Stimulated activated naive CD8-positive, alpha-beta T cell treated with anti-CD3 and anti-CD28 coated beads, Interleukin-15, Interleukin-2, amounts not matched to agents 100 U/mL and 50 U/mL, for 24 hours (primary cell): Measurements from ENCODE around the gene TSPAN9.
"Not testable (repeated sequence)": the region's sequence is repeated elsewhere in the genome, so short reads cannot be mapped to it uniquely, and the experiment has no call there.

Source experiments
- ATAC-seq: fragments of 150-1000 bp; cut with Tn5 transposase; one replicate; pipeline ENCODE4 v1.10.0; 2021
- DNase-seq: peaks from one replicate; pipeline ENCODE4 v3.0.0; 2021

TSPAN9 gene

DNA sequence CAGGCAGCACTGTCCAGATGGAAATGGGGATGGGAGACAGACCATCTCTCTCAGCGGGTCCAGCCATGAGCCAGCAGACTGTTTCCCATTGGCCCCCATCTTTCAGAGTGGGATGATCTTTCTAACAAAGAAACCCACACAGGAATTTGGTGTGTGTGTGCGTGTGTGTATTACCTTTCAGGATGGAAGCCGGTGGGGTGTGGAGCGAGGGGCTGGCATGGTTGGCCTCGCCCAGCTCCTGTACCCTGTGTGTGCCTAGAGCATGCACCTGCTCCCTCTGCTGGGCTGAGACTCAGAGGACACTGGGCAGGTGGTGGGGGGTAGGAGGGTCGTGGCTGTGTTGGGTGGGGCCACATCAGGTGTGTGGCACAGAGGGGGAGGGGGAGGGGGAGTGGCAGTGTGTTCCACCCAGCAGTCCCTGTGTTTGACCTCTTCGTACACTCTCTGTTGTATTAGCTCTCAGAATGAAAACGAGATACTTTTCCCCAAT, 33.0 kb upstream of the TSPAN9 start:
- ATAC-seq (no peak), DNase-seq (no peak)

DNA sequence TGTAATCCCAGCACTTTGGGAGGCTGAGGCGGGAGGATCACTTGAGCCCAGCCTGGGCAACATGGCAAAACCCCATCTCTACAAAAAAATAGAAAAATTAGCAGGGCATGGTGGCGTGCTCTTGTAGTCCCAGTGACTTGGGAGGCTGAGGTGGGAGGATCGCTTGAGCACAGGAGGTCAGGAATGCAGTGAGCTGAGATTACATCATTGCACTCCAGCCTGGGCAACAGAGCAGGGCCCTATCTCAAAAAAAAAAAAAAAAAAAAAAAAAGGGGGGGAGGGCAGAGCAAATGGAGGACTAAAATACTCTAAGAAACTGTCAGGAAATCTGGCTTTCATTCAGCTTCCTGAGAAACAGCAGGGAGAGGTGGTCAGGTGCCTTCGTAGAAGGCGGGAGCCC, 31.7 kb upstream of the TSPAN9 start:
- DNase-seq (no peak), ATAC-seq (no peak)

DNA sequence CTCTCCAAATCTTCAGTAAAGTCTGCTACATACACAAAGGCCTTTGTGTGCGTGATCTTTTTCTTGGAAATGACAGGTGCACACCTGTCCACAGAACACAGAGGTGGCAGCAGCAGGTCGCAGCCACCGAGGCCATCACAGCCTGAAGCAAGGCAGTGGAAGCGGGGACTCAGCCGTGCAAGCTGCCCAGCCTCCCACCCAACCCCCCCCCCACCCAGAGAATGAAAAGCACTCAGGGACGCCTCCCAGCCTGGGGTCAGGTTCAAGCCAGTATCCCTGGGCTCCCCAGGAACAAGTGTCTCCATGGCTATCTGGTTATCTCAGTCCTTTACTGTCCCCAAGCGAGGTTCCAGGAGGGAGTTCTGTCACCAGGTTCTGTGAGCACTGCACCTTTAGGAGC, 31.2 kb upstream of the TSPAN9 start:
- ATAC-seq, result no peak
- DNase-seq, result no peak

DNA sequence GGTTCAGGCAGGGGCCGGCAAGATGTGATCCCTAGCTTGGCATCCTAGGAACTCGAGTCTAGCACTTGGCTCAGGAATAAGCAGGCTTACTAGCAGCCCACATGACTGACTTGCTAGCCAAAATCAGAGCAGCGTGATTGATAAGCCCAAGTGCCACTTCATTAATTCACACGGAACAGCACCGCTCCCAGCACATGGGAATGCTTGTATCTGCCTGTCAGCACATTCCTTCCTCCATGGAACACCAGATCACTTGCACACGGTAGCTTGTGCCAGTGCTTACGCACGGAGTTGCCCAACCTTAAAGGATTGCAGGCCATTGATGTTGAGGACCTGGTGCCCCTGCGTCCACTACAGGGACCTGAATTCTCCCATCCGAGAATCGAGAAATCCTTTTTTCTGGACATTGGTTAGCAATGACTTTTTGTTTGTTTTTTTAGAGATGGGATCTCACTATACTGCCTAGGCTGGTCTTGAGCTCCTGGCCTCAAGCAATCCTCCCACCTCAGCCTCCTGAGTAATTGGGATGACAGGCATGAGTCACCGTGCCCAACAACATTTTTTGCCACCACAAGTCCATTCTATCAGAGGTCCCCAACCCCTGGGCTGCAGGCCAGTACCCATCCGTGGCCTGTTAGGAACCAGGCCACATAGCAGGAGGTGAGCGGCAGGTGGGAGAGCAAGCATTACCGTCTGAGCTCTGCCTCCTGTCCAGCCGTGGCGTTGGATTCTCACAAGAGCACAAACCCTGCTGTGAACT, 30.6 kb upstream of the TSPAN9 start:
- ATAC-seq, result no peak
- DNase-seq, result no peak

DNA sequence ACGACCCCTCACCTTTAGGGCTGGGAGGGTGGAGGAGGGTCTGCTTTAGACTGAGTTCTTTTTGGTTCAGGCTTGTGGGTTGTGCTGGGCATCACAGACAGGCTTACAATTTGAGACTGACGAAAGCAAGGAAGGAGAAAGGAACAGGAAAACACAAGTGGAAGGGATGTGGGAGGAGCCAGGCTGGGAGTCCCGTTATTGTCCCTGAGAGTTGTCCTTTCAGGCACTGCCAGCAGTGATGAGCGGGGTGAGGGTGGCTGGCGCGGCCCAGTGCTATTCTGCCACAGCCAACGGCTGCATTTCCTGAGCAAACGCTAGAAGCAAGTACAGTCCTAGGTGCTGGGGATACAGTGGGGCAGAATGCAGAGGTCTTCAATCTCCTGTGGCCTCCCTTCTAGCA, 29.2 kb upstream of the TSPAN9 start:
- ATAC-seq, result no peak
- DNase-seq, result no peak

DNA sequence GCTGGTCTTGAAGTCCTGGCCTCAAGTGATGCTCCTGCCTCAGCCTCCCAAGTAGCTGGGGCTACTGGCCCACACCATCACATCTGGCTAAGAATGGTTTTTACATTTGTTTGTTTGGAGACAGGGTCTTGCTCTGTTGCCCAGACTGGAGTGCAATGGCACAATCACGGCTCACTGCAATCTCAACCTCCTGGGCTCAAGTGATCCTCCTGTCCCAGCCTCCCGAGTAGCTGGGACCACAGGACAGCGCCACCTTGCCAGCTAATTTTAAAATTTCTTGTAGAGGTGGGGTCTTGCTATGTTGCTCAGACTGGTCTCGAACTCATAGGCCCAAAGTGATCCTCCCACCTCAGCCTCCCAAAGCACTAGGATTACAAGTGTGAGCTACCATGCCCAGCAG, 28.6 kb upstream of the TSPAN9 start:
- DNase-seq (no peak), ATAC-seq (no peak)

DNA sequence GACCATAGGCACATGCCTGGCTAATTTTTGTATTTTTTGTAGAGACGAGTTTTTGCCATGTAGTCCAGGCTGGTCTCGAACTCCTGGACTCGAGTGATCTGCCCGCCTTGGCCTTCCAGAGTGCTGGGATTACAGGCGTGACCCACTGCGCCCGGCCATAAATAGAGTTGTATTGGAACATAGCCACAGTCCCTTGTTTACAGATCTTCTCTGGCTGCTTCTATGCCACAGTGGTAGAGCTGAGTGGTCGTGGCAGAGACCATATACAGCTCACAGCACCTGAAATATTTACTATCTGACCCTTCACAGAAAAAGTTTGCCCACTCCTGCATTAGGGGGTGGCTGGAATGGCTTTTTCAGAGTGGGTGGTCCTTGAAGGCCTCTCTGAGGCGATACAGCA, 28.0 kb upstream of the TSPAN9 start:
- no peak for DNase-seq
- no peak for ATAC-seq

DNA sequence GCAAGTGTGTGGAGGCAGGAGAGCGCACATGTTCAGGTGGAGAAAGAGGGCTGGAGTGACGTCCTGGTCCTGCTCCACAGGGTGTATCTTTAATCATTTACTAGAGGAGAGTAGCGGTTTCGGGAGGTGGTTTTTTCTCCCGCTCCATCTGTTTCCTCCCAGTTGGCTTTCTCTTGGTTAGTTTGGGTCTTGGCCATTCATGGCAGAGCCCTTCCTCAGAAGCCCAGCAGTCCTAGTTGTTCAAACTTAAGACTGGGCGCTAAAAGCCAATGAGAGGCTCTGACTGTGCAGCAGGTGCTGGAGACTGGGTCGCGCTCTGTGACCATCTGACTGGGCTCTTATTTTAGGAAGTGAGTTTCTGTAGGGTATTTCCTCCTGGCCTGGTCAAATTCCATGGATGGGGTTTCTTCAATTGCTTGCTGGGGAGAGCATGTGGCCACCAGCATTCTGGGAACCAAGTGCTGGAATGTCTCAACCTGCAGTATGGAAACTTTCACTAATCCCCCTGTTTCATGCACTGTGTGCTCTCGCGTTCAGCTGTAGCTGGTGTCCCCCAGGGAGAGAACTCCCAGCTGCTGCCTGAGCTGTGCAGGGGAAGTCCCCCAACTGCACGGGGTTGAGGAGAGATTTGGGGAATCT, 27.4 kb upstream of the TSPAN9 start:
- ATAC-seq, result no peak

DNA sequence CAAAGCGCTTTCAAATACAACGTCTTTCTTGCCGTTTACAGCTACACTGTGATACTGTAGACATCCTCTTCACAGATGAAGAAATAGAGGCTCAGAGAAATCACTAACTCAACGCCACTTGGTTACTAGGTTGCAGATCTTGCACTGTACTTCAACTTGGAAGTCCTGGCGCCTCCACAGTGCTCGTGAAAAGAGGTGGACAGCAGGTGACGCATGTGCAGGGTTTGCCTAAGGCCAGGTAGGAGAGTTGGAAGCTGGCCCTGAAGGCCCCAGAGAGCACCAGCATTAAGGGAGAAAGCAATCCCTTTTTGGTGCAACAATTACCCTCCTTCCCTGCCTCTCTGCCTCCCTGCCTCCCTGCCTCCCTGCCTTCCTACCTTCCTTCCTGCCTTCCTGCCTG, 22.8 kb upstream of the TSPAN9 start:
- ATAC-seq (no peak), DNase-seq (no peak)

More for the DNA sequence above, 27.4 kb upstream of the TSPAN9 start:
- no peak for DNase-seq

DNA sequence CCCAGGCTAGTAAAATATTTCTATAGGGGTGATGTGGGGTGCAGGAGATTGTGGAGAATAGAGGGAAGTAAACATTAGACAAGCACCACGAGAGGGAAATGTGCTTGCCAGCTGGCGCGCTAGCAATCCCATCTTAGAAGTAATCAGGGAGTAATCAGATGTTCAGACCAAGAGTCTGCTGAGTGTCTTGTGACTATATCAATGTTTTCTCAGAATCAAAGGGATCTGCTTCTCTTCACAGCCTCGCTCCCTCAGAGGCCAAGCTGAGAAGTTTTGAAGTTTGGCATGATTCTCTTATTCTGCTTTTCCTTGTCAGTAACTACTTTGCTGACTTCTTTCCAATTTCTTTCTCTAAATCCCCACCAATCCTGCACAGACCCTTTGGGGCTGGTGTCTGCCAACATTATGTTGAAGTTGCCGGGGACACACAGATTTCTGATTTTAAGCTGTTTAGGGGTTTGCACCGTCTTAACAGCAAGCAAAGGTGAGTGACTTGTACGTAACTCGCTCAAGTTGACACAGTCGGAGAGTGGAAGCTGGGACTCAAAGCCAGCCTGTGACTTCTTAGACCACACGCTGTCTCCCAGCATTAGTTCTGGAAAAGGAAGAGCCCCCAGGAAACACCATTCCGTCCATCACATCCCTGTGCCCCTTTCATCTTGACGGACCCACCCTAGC, 22.0 kb upstream of the TSPAN9 start:
- DNase-seq (no peak), ATAC-seq (no peak)

DNA sequence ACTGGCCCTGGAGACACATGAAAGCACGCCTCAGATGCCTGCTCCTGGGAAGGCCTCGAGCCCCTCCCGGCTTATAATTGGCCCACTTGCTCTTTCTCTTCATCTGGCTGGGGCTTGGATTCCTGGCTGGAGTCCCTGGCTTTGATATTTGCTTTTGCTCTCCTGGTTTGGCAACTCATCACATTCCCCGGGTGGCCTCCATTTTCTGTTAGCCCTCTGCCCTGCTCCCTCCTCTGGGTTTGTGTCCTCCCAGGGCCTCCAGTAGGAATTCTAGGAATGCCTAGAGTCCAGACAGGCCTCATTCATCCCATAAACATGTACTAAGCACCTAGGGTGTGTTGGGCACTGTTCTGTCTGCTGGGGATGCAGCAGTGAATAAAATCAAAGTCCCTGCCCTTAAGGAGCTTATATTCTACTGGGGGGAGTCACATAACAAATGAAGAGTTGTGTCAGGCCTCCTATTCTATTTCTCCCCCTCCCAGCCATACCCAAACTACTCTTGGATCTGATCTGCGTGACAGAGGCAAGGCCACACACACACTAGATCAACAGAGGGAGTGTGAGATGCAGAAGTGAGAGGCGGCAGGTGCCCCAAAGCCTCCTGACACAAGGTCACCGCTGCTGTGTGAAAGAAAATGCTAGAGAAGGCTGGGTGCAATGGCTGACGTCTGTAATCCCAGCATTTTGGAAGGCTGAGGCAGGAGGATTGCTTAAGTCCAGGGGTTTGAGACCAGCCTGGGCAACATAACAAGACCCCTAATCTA, 21.3 kb upstream of the TSPAN9 start:
- ATAC-seq, result no peak
- DNase-seq, result no peak

DNA sequence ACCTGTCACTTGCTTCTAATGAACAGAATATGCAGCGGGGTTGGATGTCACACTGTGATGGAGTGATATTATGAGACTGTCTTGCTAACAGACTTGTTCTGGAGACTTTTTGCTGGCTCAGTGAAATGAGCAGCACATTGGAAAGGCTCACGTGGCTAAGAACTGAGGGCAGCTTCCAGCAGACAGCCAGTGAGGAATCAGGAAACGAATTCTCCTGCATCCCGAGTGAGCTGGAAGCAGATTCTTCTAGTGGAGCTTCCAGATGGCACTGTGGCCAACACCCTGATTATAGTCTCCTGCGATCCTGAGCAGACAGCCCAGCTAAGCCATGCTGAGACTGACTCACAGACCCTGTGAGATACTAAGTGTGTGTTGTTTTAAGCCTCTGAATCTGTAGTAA, 16.1 kb upstream of the TSPAN9 start:
- DNase-seq (no peak), ATAC-seq (no peak)

DNA sequence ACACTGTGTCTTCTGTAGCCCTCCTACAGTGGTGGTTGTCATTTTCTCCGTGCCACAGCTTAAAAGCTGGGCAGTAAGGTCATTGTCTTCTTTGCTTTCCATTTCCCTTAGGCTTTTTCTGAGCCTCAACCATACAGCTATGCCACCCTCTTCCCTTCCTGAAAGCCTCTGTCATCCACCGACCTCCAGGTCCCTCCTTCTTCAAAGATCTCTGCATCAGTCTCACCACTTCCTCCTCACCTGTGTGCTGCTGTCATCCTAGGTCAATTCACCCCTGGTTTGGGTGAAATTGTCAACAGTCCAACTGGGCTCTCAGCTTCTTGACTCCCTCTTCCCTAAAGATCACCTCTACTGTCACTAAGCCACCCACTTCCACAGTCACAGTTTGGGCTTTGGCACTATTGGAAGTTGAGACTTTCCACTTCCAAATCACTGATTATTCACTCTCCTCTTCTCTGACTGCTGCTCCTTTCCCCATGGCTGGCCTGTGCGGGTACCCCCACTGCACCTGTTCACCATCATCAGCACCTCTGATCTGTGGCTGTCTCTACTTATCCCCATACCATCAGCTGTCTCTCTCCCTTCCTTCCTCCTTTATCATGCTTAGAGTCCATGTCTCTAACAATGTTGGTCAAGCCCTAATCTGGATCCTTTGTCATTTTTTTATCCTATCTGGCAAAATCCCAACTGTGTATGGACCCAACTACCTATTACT, 15.5 kb upstream of the TSPAN9 start:
- no peak for ATAC-seq
- no peak for DNase-seq

DNA sequence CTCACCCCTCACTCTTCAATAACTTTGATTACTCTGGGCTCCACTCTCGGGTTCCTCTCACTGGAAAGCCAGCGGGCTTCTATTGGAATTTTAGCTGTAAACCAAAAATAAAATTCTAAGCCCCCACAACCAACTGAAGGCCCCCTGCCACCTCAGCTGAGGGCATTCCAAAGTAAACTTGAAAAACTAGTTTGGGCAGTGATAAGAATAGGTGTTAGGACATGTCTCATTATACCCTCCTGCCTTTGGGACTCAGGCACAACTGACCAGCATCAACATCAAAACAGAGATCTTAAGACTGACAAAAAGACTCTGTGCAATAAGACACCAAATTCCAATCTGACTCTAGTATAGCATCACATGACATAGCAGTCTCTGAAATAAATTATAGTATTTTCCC, 11.9 kb upstream of the TSPAN9 start:
- ATAC-seq, result no peak
- no peak for DNase-seq

DNA sequence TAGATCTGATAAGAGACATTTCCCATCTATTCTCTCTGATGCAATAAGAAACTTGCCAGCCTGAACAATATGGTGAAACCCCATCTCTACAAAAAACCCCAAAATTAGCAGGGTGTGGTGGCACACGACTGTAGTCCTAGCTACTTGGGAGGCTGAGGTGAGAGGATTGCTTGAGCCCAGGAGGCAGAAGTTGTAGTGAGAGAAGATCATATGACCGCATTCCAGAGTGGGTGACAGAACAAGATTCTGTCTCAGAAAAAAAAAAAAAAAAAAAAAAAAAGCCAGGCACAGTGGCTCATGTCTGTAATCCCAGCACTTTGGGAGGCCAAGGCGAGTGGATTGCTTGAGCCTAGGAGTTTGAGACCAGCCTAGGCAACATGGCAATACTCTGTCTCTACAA, 11.3 kb upstream of the TSPAN9 start:
- ATAC-seq, DNase-seq: not testable (repeated sequence)

DNA sequence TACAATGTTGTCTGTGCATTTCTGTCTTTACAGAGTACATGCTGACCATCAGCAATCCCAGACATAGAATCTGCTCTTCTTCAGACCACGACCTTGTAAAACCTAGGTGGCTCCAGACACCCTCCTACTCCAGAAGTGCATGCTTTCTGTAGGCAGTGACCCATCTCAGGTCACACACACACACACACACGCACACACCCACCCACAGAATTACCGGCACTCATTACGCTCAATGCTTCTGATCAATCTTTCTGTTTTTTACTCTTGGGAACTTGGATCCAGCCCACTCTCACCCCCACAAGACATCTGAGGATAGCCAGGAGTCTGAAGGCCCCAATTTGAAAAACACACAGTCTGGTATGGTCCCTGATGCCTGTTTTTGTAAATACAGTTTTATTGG, 7.5 kb upstream of the TSPAN9 start:
- DNase-seq, result no peak
- no peak for ATAC-seq

DNA sequence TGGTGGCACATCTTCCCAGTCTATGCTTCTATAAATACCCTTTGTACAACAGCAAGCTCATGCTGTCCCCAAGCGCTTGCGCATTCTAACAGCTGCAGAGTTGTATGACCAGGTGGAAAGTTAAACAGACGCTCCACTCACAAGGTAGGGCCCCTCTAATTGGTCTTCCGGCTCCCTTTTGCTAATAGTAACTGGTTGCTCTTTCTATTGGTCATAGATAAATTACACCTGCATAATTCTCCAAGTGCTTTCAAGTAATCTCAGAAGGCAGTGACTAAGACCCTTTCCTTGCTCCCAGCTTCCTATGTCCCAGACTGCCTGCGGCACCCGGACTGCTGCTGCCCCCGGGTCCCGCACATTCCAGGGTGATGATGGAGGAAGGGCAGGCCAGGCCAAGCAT, 6.1 kb upstream of the TSPAN9 start:
- ATAC-seq (no peak), DNase-seq (no peak)

DNA sequence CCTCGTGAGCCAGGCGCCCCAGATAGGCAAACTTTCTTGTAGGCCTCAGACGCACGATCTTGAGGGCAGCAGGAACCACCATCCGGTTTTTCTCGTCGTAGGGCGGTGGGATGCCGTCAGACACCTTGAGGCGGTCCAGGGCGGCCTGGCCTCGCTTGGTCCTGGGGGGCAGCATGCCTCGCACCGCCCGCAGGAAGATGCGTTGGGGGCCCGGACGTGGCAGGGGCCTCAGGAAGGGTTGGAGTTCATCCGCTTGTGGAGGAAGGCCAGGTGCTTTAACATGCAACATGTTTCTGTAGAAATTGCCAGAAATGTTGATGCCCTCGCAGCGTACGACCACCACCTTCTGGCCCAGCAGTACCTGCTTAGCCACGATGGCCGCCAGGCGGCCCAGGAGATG, 5.5 kb upstream of the TSPAN9 start:
- ATAC-seq (no peak), DNase-seq (no peak)

DNA sequence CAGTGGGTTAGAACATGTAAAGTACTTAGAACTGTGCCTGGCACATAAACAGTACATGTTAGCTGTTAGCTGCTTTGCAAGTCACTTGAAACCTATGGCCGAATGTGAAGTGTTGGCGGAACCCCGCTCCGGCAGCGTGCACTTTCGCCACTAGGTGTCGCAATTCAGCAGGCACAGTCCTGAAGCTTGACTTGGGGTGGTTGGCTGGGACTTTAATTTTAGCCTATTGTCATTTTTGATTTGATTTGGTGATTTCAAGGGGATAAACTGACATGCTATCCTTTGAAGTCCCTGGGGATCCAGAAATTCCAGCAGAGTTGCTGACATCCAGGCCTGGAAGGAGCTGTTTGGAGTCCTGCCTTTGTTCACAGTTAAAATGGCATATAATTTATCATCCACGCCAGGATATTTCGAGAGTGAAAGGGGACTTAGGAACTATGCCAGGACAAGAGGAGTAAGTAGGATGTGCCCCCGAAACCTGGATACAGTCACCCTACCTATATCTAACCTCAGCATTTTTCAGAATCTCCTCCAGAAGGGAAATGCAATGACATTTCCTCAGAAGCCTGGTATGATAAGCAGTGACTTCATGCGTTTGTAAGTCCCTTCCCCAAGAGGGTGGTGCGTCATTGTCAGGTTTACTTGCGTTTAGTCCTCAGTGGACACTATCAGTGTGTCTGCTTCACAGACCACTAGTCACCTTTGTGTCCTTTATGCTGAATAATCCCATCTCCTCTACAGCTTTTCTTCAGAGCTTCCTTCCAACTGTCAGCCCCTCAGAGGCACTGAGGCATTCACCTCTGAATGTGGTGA, 3.5 kb upstream of the TSPAN9 start:
- ATAC-seq, result peak; percentile 65
- DNase-seq, result peak; percentile 85

DNA sequence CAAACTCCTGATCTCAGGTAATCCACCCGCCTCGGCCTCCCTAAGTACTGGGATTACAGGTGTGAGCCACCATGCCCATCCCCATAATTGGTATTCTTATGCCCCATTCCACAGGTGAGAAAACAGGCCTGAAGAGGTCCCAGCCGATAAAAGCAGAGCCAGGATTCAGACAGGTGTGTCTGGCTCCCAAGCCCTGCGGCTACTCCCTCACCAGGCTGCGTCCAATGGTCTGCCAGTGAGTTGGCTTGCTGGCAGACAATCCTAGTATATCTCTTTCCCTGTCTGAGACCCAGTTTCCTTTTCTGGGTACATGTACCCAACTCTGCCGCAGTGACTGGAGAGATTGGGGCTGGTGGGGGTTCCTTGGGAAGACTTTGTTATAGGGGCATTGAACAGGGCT, 1.9 kb upstream of the TSPAN9 start:
- DNase-seq (no peak), ATAC-seq (no peak)

DNA sequence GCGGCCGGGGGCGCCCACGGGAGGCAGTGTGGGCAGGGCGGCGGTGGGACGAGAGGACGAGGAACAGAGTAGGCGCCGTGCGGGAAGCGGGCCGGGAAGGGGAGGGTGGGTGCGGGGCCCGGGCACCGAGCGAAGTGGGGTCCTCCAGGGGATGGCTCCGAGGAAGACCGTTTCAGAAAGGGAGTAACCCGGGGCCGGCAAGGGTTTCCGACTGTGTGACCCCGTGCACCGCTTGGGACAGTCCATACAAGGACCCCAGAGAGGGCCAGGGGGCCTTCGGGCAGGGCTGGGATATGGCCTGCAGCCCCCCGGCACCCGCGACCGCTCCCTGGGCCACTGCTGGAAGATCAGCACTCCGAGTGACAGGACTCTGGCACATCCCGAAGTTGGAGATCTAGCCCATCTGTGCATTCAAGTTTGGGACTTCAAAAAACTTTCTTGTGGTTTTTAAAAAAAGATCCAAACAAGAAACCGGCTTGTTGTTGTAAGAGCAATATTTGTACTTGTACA, 448 bp downstream of the TSPAN9 start:
- ATAC-seq, result no peak

More for the DNA sequence above, 448 bp downstream of the TSPAN9 start:
- DNase-seq, result peak; percentile 16
